HG03469 (cell line): ENCODE results near the gene POLR3C.
"Not testable (repeated sequence)": the region's sequence is repeated elsewhere in the genome, so short reads cannot be mapped to it uniquely, and the experiment has no call there.

Source experiments
- ATAC-seq: cut with Tn5 transposase; IDR thresholded peaks from one replicate; pipeline ENCODE4 v1.9.1; 2021; ENCODE audit warnings: mild to moderate bottlenecking, moderate library complexity, moderate number of reproducible peaks; ENCODE audit not compliant: unreplicated experiment

POLR3C gene

GRCh38 chr1:145823565-145824498 is at the start of gene POLR3C, which contains the start of gene RNF115:
TSS of gene POLR3C (plus strand) at chr1:145824200. CDS start at chr1:145825777, 1,577 bp downstream.
TSS of gene RNF115 (minus strand) at chr1:145824095. CDS start at chr1:145823873, 222 bp downstream.
- ATAC-seq = peak; percentile 66

GRCh38 chr1:145777357-145778145 is 46.4 kb upstream of the POLR3C start:
- no peak for ATAC-seq

GRCh38 chr1:145778146-145778540 is 45.9 kb upstream of the POLR3C start:
- ATAC-seq = no peak

- ATAC-seq = no peak
These were observed 41.5 kb upstream of the POLR3C start for GRCh38 chr1:145782272-145783099.

- no peak for ATAC-seq
These were observed 39.6 kb upstream of the POLR3C start for GRCh38 chr1:145784409-145784808.

- no peak for ATAC-seq
These were observed 38.5 kb upstream of the POLR3C start for GRCh38 chr1:145785547-145785946.

GRCh38 chr1:145786271-145786670 is 37.7 kb upstream of the POLR3C start:
- ATAC-seq = no peak

- ATAC-seq = no peak
These were observed 35.4 kb upstream of the POLR3C start for GRCh38 chr1:145788580-145788979.

GRCh38 chr1:145791860-145792259 is 32.1 kb upstream of the POLR3C start:
- ATAC-seq = not testable (repeated sequence)

- no peak for ATAC-seq
These were observed 31.5 kb upstream of the POLR3C start for GRCh38 chr1:145792484-145792883.

GRCh38 chr1:145795257-145795881 is 28.6 kb upstream of the POLR3C start:
- no peak for ATAC-seq

- ATAC-seq = no peak
These were observed 27.2 kb upstream of the POLR3C start for GRCh38 chr1:145796753-145797152.

GRCh38 chr1:145799806-145800205 is 24.2 kb upstream of the POLR3C start:
- ATAC-seq = no peak

GRCh38 chr1:145804235-145805045 is 19.6 kb upstream of the POLR3C start:
- ATAC-seq = no peak

- ATAC-seq = no peak
These were observed 18.9 kb upstream of the POLR3C start for GRCh38 chr1:145805057-145805456.

GRCh38 chr1:145806408-145806807 is 17.6 kb upstream of the POLR3C start:
- ATAC-seq = no peak

- no peak for ATAC-seq
These were observed 17.2 kb upstream of the POLR3C start for GRCh38 chr1:145806844-145807243.

- not testable (repeated sequence) for ATAC-seq
These were observed 10.8 kb upstream of the POLR3C start for GRCh38 chr1:145812977-145813810.
